Psoas muscle (tissue), 8 donors: ENCODE data around the gene KRTAP10-1. TPM values are rescaled to one million over a fixed set of nuclear protein-coding genes. Genes with fewer than 3 reads are reported as not detected.
"Not testable (repeated sequence)": the region's sequence is repeated elsewhere in the genome, so short reads cannot be mapped to it uniquely, and the experiment has no call there.

ENCODE experiments used
- ATAC-seq, 4 donors: fragments of 200-7000 bp; cut with Tn5 transposase; one replicate each; pipeline ENCODE4 v1.9.1; 2020; ENCODE audit warnings: moderate library complexity in 3 of 4, mild to moderate bottlenecking in 2 of 4
- DNase-seq, 2 donors: peaks; one replicate each; pipeline ENCODE4 v3.0.0-alpha.2; 2020
- H3K27ac ChIP-seq: fragments of 200-600 bp; one replicate; pipeline ENCODE4 v1.8.0; 2022
- H3K27me3 ChIP-seq, 3 donors: fragments of 200-600 bp in 1 of 3; one replicate each; pipeline versions ENCODE4 v1.6.1 to v1.8.0; 2013 to 2022; ENCODE audit warnings: low read length in 2 of 3, mild to moderate bottlenecking in 2 of 3, moderate library complexity in 1 of 3; ENCODE audit not compliant: insufficient read depth in 3 of 3
- H3K36me3 ChIP-seq, 2 donors: fragments of 200-600 bp in 1 of 2; one replicate each; pipeline versions ENCODE4 v1.6.1 to v1.8.0; 2013 to 2022; ENCODE audit warnings: low read depth in 1 of 2, mild to moderate bottlenecking in 1 of 2, moderate library complexity in 1 of 2; ENCODE audit not compliant: insufficient read depth in 1 of 2
- H3K4me1 ChIP-seq: fragments of 200-600 bp; one replicate; pipeline ENCODE4 v1.8.0; 2022
- H3K4me3 ChIP-seq: fragments of 200-600 bp; one replicate; pipeline ENCODE4 v1.8.0; 2022; ENCODE audit warnings: mild to moderate bottlenecking
- H3K9me3 ChIP-seq: fragments of 200-600 bp; one replicate; pipeline ENCODE4 v1.8.0; 2022
- WGBS, 3 donors: extraction: QIAGEN DNeasy Blood & Tissue Kit; methylation state at CpG; one replicate each; pipeline versions ENCODE4 v1.1.6 to v1.1.7; 2013; 5-methylcytosine and 5-hydroxymethylcytosine counted together
- intact Hi-C, 2 donors: fragments of 100-400 bp; cut with DNase I; formaldehyde crosslinking; loops; one replicate each; pipeline versions ENCODE4 v1.11.0 to v1.14.2; 2022
- polyA plus RNA-seq, 3 donors: library from polyadenylated mRNA; stranded (reverse); fragments of 200-250 nt; gene quantifications; one replicate each; pipeline ENCODE4 v1.2.3, GENCODE V29; 2013
- total RNA-seq, 4 donors: library from RNA; stranded (reverse); fragmentation: NEBNext Ultra II Directional in 2 of 4; extraction: Animal tissue kit (Norgen Biotek cat#: 25700) in 2 of 4; gene quantifications; one replicate each; pipeline versions ENCODE4 v1.2.1 to v1.2.4, GENCODE V29; 2021 to 2023
- TF ChIP-seq, protein P1 (sequence below): fragments of 200-600 bp; IDR thresholded peaks from one replicate; pipeline ENCODE4 v1.8.0; 2022; ENCODE audit warnings: antibody characterized with exemption
- donor health status: healthy with polysubstance abuse.
- donor health status: DM: no; HTN: no; CAD: no; lungs with moderate emphysema.
- donor health status: Bipolar disorder and iron deficiency.
- donor health status: healthy.
- donor health status: DM: yes; HTN: yes; CAD: no.
- donor health status: DM: no; HTN: no; CAD: no.
- donor health status: DM: no; HTN: no; CAD: no.
- donor health status: DM: yes; HTN: yes; CAD: no.

Gene KRTAP10-1
- total and polyA plus RNA-seq, 7 donors: not detected

DNA sequence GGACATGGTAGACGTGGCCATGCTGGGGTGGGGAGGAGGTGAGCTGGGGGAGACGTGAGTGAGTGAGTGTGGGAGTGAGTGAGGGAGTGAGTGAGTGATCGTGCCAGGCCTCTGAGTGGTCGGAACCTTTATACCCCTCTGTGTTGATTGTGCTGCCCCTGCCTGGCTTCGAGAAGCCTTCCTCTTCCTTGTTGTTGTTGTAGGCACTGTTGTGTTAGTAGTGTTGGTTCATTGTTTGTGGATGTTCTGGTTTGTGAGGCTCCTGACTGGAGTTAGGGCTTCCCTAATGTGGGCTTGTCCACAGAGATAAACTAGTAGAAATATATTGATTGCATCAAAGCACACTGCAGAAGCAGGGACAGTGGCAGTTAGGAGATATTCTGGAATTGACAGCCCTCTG, 18.7 kb upstream of the KRTAP10-1 start, which contains the start of gene KRTAP10-3:
Gene KRTAP10-3, minus strand, starts transcription at position 101 of the 400 bp plus-strand sequence. Its CDS starts 80 bp downstream, at position 21.
- Histone ChIP-seq H3K4me1 (no peaks in the 10 kb centered on the region), H3K4me3 (no peak within 1 kb of the TSS), H3K36me3 (no peaks in the 10 kb centered on the region), H3K9me3 (peaks cover 10% of the 10 kb centered on the region), H3K27me3 (peaks cover 0 to 49% (median 8%) of the 10 kb centered on the region in 3 donors), H3K27ac (no peak within 1 kb of the TSS)
- ATAC-seq: no peak
- intact Hi-C loops: no loop called here
- 41 to 49% (median 44%) methylated on average over 5 of the region's 5 CpGs for WGBS, 3 donors
- TF ChIP-seq, protein P1, sequence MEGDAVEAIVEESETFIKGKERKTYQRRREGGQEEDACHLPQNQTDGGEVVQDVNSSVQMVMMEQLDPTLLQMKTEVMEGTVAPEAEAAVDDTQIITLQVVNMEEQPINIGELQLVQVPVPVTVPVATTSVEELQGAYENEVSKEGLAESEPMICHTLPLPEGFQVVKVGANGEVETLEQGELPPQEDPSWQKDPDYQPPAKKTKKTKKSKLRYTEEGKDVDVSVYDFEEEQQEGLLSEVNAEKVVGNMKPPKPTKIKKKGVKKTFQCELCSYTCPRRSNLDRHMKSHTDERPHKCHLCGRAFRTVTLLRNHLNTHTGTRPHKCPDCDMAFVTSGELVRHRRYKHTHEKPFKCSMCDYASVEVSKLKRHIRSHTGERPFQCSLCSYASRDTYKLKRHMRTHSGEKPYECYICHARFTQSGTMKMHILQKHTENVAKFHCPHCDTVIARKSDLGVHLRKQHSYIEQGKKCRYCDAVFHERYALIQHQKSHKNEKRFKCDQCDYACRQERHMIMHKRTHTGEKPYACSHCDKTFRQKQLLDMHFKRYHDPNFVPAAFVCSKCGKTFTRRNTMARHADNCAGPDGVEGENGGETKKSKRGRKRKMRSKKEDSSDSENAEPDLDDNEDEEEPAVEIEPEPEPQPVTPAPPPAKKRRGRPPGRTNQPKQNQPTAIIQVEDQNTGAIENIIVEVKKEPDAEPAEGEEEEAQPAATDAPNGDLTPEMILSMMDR: no peak
- no peak for DNase-seq

- H3K27ac ChIP-seq, H3K4me1 ChIP-seq, intact Hi-C loops, H3K9me3 ChIP-seq, DNase-seq, H3K4me3 ChIP-seq, ATAC-seq, H3K36me3 ChIP-seq: not testable (repeated sequence)
- WGBS, 3 donors: 34 to 54% (median 35%) methylated on average over 5 to 10 of the region's 10 CpGs
- H3K27me3 ChIP-seq: peaks cover 0 to 51% (median 8%) of the 10 kb centered on the region in 3 donors
Observed at GRCh38 chr21:44558329-44558675, 18.3 kb upstream of the KRTAP10-1 start.

DNA sequence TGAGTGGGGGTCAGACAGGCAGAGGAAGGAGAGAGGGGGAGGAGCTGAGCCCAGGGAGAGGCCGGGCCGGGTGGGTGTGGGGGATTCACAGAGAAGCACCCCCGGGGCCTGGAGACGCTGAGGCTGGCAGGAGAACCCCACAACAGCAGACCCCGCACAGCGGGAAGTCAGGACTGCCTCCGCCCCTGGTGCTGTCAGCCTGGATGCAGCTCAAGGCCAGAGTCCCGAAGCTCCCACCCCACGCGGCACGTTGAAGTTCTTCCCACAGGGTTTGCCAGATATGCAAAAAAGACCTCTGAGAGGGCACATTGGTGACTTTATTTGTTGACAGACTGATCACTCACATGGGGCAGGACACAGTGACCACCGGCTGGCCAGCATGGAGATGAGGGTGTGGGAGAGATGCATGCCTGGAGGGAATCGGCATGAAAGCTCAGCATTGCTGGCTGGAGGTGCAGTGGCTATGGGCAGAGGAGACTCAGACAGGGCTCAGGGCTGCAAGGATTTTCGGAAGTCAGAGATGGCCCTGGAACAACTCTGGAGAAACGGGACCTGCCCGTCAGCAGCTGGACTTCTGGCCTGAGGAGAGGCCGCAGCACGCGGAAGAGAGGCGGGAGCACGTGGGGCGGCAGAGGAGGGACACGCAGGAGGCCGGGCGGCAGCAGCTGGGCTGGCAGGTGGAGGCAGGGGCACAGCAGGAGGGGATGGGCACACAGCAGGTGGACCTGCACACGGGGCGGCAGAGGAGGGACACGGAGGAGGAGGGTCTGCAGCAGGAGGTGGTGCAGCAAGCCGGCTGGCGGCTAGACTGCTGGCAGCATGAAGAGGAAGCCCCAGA, 17.7 kb upstream of the KRTAP10-1 start:
- Histone ChIP-seq H3K27me3 (peaks cover 0 to 54% (median 10%) of the 10 kb centered on the region in 3 donors), H3K4me3 (no peak overlapping the region), H3K36me3 (no peaks in the 10 kb centered on the region), H3K9me3 (peaks cover 4% of the 10 kb centered on the region), H3K27ac (no peak overlapping the region), H3K4me1 (no peaks in the 10 kb centered on the region)
- TF ChIP-seq, protein P1: no peak
- intact Hi-C loops: no loop called here
- DNase-seq: no peak
- WGBS, 3 donors: 21 to 32% (median 28%) methylated on average over 29 to 30 of the region's 30 CpGs
- no peak for ATAC-seq

DNA sequence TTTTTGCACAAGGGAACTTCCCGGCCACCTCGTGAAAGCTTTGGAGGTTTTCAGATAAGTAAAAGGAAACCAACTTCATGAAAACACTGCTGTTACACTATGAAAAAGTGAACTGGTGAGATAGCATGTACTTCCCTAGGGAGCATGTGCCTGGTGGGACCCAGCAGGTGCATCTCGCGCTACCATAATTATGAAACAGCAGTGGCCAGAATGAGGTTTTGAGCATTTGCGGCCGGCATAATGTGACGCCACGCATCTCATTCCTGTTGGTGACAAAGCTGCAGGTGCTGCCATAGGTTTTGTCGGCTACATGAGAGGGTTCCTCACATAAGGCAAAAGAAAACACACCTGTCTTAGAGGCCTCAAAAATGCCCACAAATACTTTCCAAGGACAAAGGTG, 16.9 kb upstream of the KRTAP10-1 start:
- WGBS, 3 donors: 63 to 68% (median 67%) methylated on average over 9 of the region's 9 CpGs
- H3K27ac ChIP-seq: no peak overlapping the region
- H3K4me1 ChIP-seq: no peaks in the 10 kb centered on the region
- TF ChIP-seq, protein P1: no peak
- H3K36me3 ChIP-seq: no peaks in the 10 kb centered on the region
- no peak for DNase-seq
- intact Hi-C loops: no loop called here
- H3K4me3 ChIP-seq: no peak overlapping the region
- no peaks in the 10 kb centered on the region for H3K9me3 ChIP-seq
- ATAC-seq: no peak
- H3K27me3 ChIP-seq: peaks cover 0 to 62% (median 11%) of the 10 kb centered on the region in 3 donors

GRCh38 chr21:44555200-44555875, 15.3 kb upstream of the KRTAP10-1 start:
- intact Hi-C loops: no loop called here
- H3K36me3 ChIP-seq: no peaks in the 10 kb centered on the region
- DNase-seq: no peak
- WGBS, 3 donors: 69 to 74% (median 72%) methylated on average over 13 of the region's 13 CpGs
- peaks cover 0 to 78% (median 13%) of the 10 kb centered on the region in 3 donors for H3K27me3 ChIP-seq
- no peak for ATAC-seq
- TF ChIP-seq, protein P1: no peak
- H3K27ac ChIP-seq: no peak overlapping the region
- no peak overlapping the region for H3K4me3 ChIP-seq
- no peaks in the 10 kb centered on the region for H3K9me3 ChIP-seq
- no peaks in the 10 kb centered on the region for H3K4me1 ChIP-seq
